CD4-positive, alpha-beta T cell treated with Interleukin-12 subunit alpha and Interleukin-12 subunit beta, for 1 hour (primary cell): ENCODE measurements around the gene TPSAB1.
"Not testable (repeated sequence)": the region's sequence is repeated elsewhere in the genome, so short reads cannot be mapped to it uniquely, and the experiment has no call there.

Source experiments
- DNase-seq: peaks from one replicate; pipeline ENCODE4 v3.0.0-alpha.2; 2020

Gene TPSAB1

GRCh38 chr16:1240436-1240835 is at the start of gene TPSAB1:
TSS of gene TPSAB1 (plus strand) at chr16:1240705. CDS start at chr16:1240939, 234 bp downstream.
- not testable (repeated sequence) for DNase-seq

DNA sequence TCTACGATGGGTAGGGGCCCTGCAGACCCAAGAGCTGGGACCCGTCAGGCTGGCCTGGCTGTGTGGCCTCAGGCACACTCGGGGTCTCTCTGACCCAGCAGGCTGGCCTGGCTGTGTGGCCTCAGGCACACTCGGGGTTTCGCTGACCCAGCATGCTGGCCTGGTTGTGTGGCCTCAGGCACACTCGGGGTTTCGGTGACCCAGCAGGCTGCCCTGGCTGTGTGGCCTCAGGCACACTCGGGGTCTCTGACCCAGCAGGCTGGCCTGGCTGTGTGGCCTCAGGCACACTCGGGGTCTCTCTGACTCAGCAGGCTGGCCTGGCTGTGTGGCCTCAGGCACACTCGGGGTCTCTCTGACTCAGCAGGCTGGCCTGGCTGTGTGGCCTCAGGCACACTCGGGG is 49.7 kb upstream of the TPSAB1 start:
- DNase-seq, result not testable (repeated sequence)

DNA sequence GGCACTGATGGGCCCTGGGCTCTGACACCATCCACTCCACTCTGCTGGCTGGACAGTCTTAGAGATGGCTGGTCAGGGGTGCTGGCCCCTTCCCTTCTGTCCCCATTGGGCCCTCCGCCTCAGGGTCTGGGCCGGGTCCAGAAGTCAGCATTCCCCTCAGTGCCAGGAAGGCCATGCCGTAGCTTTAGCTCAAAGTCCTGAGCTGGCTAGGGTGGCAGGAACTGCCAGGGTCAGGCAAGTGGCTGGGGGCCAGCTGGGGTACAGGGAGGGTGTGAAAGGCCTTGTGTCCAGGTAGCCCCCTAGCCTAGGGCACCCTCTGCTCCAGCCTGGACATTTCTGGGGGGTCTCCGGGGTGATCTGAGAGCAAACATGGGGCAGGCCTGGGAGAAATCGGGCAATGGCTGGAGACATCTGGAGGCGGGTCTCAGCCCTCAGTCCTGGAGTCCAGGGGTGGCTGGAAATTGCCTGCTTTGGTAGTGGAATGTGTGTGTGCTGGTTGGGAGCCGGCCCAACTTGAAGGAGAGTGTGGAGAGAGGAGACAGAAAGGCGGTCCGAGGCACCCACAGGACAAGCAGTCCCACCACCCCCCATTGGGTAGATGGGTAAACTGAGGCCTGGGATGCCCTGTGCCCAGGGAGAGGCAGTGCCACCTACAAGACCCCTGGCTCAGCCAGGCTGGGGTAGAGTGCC is 48.0 kb upstream of the TPSAB1 start:
- no peak for DNase-seq

- DNase-seq, result no peak
Measured at GRCh38 chr16:1193143-1193824, 47.2 kb upstream of the TPSAB1 start.

GRCh38 chr16:1193825-1194581 is 46.5 kb upstream of the TPSAB1 start:
- DNase-seq, result no peak

- peak; percentile 8 for DNase-seq
Measured at GRCh38 chr16:1194665-1195392, 45.7 kb upstream of the TPSAB1 start.

DNA sequence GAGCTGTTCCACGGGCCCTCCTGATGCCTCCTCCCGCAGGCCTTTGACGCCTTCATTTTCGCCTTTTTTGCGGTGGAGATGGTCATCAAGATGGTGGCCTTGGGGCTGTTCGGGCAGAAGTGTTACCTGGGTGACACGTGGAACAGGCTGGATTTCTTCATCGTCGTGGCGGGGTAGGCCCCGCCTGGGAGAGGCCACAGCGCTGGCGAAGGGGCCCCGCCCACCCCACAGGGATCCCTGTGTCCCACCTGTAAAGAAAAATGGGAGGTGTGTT is 45.2 kb upstream of the TPSAB1 start:
- DNase-seq, result no peak

GRCh38 chr16:1196494-1196893 is 44.0 kb upstream of the TPSAB1 start:
- no peak for DNase-seq

- DNase-seq, result no peak
Measured at GRCh38 chr16:1197237-1197866, 43.2 kb upstream of the TPSAB1 start.

- no peak for DNase-seq
Measured at GRCh38 chr16:1198194-1198593, 42.3 kb upstream of the TPSAB1 start.

DNA sequence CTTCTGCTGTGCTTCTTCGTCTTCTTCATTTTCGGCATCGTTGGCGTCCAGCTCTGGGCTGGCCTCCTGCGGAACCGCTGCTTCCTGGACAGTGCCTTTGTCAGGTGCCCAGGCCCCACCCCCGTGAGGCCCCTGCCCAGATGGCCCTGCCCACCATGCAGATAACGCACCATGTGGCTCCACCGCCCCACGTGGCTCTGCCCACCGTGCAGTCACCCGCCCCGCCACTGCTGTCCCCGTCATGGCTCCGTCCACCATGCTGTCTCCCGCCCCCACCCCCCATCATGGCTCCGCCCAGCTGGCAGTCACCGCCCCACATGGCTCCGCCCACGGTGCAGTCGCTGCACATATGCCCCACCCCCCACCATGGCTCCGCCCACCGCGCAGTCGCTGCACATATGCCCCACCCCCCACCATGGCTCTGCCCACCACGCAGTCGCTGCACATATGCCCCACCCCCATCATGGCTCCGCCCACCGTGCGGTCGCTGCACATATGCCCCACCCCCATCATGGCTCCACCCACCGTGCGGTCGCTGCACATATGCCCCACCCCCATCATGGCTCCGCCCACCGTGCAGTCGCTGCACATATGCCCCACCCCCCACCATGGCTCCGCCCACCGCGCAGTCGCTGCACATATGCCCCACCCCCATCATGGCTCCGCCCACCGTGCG is 41.7 kb upstream of the TPSAB1 start:
- not testable (repeated sequence) for DNase-seq

DNA sequence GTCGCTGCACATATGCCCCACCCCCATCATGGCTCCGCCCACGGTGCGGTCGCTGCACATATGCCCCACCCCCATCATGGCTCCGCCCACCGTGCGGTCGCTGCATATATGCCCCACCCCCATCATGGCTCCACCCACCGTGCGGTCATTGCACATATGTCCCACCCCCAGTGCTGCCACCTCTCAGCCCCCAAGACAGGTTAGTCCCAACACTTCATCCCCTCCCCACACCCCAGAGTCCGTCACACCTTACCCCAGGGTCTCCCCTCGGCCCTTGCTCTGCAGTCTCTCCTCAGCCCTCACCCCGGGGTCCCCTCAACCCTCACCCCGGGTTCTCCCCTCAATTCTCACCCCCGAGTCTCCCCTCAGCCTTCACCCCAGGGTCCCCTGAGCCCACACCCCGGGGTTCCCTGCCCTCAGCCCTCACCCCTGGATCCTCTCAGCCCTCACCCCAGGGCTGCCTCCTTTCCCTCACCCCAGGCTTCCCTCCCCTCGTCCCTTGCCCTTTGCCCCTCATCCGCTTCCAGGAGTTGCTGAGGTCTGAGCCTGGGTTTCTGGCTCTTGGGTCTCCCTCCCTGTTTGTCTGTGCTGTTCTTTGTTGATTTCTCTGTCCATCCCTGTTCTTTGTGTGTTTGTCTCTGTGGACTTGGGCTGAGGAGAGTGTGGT is 41.0 kb upstream of the TPSAB1 start:
- no peak for DNase-seq

DNA sequence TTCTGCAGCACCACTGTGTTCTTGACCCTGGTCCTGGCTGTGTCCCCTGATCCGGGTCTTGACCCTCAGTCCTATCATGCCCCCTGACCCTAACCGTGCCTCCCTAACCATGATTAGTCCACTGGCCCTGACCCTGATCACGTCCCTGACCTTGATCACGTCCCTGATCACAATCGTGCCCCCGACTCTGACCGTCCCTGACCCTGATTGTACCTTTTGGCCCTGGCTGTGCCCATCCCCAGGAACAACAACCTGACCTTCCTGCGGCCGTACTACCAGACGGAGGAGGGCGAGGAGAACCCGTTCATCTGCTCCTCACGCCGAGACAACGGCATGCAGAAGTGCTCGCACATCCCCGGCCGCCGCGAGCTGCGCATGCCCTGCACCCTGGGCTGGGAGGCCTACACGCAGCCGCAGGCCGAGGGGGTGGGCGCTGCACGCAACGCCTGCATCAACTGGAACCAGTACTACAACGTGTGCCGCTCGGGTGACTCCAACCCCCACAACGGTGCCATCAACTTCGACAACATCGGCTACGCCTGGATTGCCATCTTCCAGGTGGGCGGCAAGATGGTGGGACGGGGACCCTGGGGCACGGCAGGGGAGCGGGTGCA is 40.4 kb upstream of the TPSAB1 start:
- no peak for DNase-seq

- DNase-seq, result no peak
Measured at GRCh38 chr16:1201444-1201843, 39.1 kb upstream of the TPSAB1 start.

DNA sequence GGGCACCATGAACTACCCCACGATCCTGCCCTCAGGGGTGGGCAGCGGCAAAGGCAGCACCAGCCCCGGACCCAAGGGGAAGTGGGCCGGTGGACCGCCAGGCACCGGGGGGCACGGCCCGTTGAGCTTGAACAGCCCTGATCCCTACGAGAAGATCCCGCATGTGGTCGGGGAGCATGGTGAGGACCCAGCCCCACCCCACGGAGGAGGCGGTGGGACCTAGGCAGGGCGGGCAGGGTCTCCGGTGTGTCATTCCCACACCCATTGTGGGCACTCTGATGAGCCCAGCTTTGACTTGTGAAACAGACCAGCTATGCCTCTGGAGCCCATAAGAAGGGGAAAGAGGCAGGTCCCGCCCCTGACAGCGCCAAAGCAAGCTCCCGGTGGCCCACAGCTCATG is 38.2 kb upstream of the TPSAB1 start:
- no peak for DNase-seq

DNA sequence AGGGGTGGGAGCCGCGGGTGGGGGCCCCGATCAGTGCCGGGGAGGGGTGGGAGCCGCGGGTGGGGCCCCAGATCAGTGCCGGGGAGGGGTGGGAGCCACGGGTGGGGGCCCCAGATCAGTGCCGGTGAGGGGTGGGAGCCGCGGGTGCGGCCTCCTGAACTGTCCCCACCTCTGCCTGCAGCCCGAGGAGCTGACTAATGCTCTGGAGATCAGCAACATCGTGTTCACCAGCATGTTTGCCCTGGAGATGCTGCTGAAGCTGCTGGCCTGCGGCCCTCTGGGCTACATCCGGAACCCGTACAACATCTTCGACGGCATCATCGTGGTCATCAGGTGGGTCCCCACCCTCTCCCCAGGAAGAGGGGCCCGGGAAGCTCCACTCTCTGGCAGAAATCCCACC is 35.6 kb upstream of the TPSAB1 start:
- no peak for DNase-seq

- DNase-seq, result no peak
Measured at GRCh38 chr16:1206326-1206725, 34.2 kb upstream of the TPSAB1 start.

DNA sequence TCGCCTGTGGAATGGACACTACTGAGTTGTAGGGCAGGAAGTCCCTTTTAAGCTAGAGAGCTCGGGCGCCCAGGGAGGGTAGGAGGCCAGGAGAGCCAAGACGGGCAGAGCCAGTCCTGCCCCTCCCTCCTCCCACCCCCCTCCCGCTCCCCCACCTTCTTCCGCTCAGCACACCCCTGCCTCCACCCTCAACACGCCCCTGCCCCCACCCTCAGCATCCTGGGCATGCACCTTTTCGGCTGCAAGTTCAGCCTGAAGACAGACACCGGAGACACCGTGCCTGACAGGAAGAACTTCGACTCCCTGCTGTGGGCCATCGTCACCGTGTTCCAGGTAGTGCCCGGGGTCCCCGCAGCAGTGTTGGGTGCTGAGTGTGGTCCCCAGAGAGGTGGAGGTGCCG is 33.7 kb upstream of the TPSAB1 start:
- peak; percentile 27 for DNase-seq

DNA sequence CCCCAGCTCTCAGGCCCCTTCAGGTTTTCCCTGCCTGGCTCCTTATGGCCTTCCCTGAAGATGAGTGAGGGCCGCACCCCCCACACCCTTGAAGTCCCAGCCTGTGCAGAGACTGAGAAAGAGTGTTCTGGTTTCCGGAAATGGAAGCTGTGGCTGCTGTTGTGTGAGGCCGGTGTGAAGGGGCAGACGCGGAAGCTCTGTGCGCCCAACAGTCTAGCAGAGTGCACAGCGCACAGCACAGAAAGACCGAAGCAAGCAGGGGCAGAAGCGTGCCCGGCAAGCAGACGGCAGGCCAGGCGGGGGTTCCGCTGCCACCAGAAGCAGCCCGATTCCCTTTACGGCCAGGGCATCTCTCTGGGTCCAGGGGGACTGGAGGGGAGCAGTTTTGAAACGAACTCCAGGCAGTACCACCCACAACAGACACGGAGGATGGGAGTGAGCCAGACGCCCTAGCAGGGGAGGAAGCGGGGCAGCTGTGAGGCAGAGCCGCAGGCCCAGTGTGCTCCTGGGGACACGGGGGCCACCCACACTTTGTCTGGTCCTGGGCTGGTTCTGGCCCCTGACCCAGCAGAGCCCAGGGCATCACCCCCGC is 32.2 kb upstream of the TPSAB1 start:
- DNase-seq, result peak; percentile 14

GRCh38 chr16:1209081-1209480 is 31.4 kb upstream of the TPSAB1 start:
- DNase-seq, result no peak

- no peak for DNase-seq
Measured at GRCh38 chr16:1210461-1210860, 30.0 kb upstream of the TPSAB1 start.
